Measurements from ENCODE around the gene IKZF3.

Gene IKZF3

DNA sequence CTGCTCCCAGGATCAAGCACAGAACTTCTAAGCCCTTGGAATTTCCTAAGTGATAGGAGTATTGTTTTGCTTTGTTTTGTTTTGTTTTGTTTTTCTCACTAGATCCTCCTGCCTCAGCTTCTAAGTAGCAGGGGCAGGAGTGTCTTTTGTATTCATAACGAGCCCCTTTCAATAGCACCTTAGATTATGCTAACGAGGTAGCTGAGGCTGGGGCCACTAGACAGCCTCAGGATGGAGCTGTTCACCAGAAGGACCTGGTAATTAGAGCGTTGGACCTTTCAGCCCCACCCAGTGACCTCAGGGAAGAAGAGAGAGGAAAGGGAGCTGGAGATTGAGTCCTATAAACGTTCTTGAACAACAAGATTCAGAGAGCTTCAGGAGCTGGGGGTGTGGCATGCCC, 43.6 kb downstream of the IKZF3 start:
- no peak overlapping the region for H2AFZ ChIP-seq (ENCODE audit: low read depth, low read length, severe bottlenecking)
- H3K4me2 ChIP-seq (ENCODE audit: low read depth, low read length, poor library complexity, severe bottlenecking) = peak overlapping the region; percentile 61
- H3K79me2 ChIP-seq (ENCODE audit: insufficient read depth, low read length) = peaks cover 51% of the 10 kb centered on the region
- H3K9me2 ChIP-seq (replicated peaks; ENCODE audit: insufficient read depth, low read length) = no peaks in the 10 kb centered on the region
- H3K27ac ChIP-seq (ENCODE audit: low read depth, low read length) = peak overlapping the region; percentile 82
- H3K27me3 ChIP-seq (ENCODE audit: low read length) = no peaks in the 10 kb centered on the region
- H3K9ac ChIP-seq (ENCODE audit: low read length) = peak overlapping the region; percentile 16; the same call in 1 of the 2 replicates
- no peak overlapping the region for H3K4me3 ChIP-seq (ENCODE audit: insufficient read depth, low read length, poor library complexity, severe bottlenecking)
- no peaks in the 10 kb centered on the region for H4K20me1 ChIP-seq (ENCODE audit: low read depth, low read length)
- H3K9me3 ChIP-seq (ENCODE audit: insufficient read depth, low read length) = peaks cover 20% of the 10 kb centered on the region; the same call in 1 of the 2 replicates
- H3K36me3 ChIP-seq (ENCODE audit: low read length) = peaks cover 57% of the 10 kb centered on the region
- TF ChIP-seq CTCF (IDR thresholded peaks at IDR 0.05; ENCODE audit: insufficient read depth, low read length, poor library complexity, severe bottlenecking) (no peak), EZH2phosphoT487 (conservative IDR thresholded peaks at IDR 0.05; ENCODE audit: low read length) (no peak)
- peaks cover 49% of the 10 kb centered on the region for H3F3A ChIP-seq (ENCODE audit: insufficient read depth)

GRCh38 chr17:39818358-39819000, 45.6 kb downstream of the IKZF3 start:
- Histone ChIP-seq H3K4me2 (ENCODE audit: low read depth, low read length, poor library complexity, severe bottlenecking) (peak overlapping the region; percentile 61), H3F3A (ENCODE audit: insufficient read depth) (peaks cover 51% of the 10 kb centered on the region), H2AFZ (ENCODE audit: low read depth, low read length, severe bottlenecking) (no peak overlapping the region), H3K36me3 (ENCODE audit: low read length) (peaks cover 44% of the 10 kb centered on the region), H3K27ac (ENCODE audit: low read depth, low read length) (peak overlapping the region; percentile 82), H3K27me3 (ENCODE audit: low read length) (no peaks in the 10 kb centered on the region), H3K4me3 (ENCODE audit: insufficient read depth, low read length, poor library complexity, severe bottlenecking) (peak overlapping the region; percentile 24), H3K9ac (ENCODE audit: low read length) (peak overlapping the region; percentile 13), H3K9me2 (replicated peaks; ENCODE audit: insufficient read depth, low read length) (no peaks in the 10 kb centered on the region), H4K20me1 (ENCODE audit: low read depth, low read length) (no peaks in the 10 kb centered on the region), H3K9me3 (ENCODE audit: insufficient read depth, low read length) (peaks cover 3% of the 10 kb centered on the region; the same call in 1 of the 2 replicates), H3K79me2 (ENCODE audit: insufficient read depth, low read length) (peaks cover 61% of the 10 kb centered on the region)
- no peak for TF ChIP-seq EZH2phosphoT487 (conservative IDR thresholded peaks at IDR 0.05; ENCODE audit: low read length)
- no peak for TF ChIP-seq CTCF (IDR thresholded peaks at IDR 0.05; ENCODE audit: insufficient read depth, low read length, poor library complexity, severe bottlenecking)

- H3K9me3 ChIP-seq (ENCODE audit: insufficient read depth, low read length) = no peaks in the 10 kb centered on the region
- no peak for TF ChIP-seq CTCF (IDR thresholded peaks at IDR 0.05; ENCODE audit: insufficient read depth, low read length, poor library complexity, severe bottlenecking)
- TF ChIP-seq EZH2phosphoT487 (conservative IDR thresholded peaks at IDR 0.05; ENCODE audit: low read length) = no peak
- H3K4me2 ChIP-seq (ENCODE audit: low read depth, low read length, poor library complexity, severe bottlenecking) = no peak overlapping the region
- no peaks in the 10 kb centered on the region for H4K20me1 ChIP-seq (ENCODE audit: low read depth, low read length)
- H3K4me3 ChIP-seq (ENCODE audit: insufficient read depth, low read length, poor library complexity, severe bottlenecking) = no peak overlapping the region
- H3K27me3 ChIP-seq (ENCODE audit: low read length) = no peaks in the 10 kb centered on the region
- H3K27ac ChIP-seq (ENCODE audit: low read depth, low read length) = peak overlapping the region; percentile 24; the same call in 1 of the 2 replicates
- no peak overlapping the region for H2AFZ ChIP-seq (ENCODE audit: low read depth, low read length, severe bottlenecking)
- peaks cover 59% of the 10 kb centered on the region for H3K79me2 ChIP-seq (ENCODE audit: insufficient read depth, low read length)
- no peak overlapping the region for H3K9ac ChIP-seq (ENCODE audit: low read length)
- no peaks in the 10 kb centered on the region for H3K9me2 ChIP-seq (replicated peaks; ENCODE audit: insufficient read depth, low read length)
- H3F3A ChIP-seq (ENCODE audit: insufficient read depth) = peaks cover 48% of the 10 kb centered on the region
- H3K36me3 ChIP-seq (ENCODE audit: low read length) = peaks cover 33% of the 10 kb centered on the region; the same call in 1 of the 2 replicates
Observed at GRCh38 chr17:39816272-39816671, 47.8 kb downstream of the IKZF3 start.

Measured in SU-DHL-6 (cell line).